Limb (tissue), 2 donors: ENCODE data around the gene ZIC1.

Experiments
- DNase-seq, 2 donors: peaks; one replicate each; pipeline ENCODE4 v3.0.0-alpha.2; 2016; ENCODE audit errors: extremely low spot score in 2 of 2

The ZIC1 gene

DNA sequence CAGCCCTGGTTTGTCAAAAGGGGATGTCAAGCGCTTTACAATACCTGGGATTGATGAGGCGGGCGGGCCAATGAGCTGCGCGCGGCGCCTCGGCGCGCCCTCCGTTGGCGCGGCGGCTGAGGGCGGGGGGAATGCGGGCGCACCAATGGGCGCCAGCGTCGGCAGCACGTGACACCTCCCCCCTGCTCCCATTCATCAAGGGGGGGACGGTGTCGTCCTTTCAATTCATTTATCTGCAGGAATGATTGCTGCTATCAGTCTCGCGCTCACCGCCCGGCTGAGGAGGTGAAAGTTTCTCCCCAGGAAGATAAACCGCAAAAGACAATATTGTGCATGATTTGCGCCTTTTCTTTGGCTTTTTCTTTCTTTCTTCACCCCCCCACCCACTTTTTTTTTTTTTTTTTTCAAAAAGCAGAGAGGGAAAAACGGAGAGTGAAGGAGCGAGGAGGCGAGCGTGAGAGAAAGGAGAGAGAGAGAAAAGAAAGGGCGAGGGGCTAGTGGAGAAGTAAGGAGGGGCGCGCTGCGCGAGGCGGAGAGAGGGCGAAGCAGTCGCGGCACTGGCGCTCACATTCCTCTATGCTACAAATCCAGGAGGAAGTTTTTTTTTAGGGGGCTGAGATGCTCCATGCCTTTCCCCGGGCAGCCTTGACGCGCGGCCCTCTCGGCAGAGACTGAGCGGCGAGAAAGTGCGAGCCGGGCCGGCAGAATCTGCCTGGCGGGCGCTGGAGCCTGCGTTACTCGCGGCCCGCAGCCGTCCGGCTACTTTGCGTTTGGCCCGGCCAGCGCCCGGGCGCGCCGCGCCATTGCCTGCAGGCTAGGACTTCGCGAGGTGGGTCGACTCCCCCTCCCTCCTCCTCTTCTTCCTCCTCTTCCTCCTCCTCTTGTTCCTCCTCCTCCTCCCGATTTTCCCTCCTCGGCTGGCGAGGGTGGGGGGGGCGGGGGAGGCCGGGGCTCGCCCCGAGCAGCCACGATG lies at the start of gene ZIC1:
ZIC1 (plus strand) TSS at position 223 of the 973 bp plus-strand sequence; CDS start at position 971, 748 bp downstream.
- DNase-seq, result peak in 1 of 2 donors; percentile 88

DNA sequence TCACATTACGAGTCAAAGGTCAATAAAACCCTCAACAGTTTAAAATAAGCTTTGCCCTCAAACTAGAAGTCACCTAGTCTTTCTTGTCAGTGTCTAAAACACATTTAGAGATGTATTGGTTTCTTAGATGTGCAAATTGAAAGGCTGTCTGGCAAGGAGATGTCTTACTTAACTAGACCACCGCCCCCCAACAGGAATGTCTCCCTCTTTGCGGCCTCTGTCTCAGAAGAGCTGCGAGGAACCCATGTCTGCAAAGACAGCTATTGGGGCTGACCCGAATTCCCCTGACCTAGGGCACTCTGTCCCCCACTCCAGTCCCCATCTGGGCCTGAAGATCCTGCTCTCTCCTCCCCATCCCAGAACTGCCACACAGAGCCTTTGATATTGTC lies 49.1 kb upstream of the ZIC1 start:
- no peak for DNase-seq

DNA sequence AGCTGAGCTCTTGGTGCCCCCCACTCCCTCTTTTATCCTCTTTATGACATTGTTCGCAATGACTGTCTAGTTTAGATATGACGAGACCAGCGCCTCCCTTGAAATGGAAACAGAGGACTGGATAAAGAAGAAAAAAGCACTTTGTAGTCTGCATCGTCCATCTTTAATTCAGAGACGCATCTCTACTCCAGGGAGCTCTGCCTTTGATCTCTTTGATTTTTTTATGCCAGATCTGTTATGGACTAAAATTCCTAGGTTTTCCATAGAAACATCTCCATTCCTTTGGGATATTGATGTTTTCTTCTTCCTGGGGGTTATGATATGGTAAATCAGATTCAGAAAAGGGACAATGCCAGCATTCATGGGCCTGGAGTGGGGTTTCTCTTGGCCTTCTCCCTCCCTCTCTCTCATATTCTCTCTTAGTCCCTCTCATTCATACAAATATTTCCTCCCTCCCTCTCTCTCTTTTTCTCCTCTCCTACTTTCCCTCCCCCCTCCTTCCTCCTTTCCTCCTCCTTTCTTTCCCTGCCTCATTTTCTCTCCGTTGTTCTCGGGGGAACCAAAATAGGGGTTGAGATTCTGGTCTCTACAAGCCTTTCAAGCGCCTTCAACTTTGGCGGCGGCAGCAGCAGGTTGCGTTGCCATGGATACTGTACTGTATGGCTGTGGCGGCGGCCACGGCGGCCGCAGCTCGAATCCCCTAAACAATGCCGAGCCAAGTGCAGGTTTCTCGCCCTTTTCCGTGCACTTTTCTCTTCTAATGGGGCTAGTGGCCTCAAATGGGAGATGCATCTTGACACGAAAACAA lies 48.3 kb upstream of the ZIC1 start:
- peak; percentile 44 to 72 for DNase-seq

DNA sequence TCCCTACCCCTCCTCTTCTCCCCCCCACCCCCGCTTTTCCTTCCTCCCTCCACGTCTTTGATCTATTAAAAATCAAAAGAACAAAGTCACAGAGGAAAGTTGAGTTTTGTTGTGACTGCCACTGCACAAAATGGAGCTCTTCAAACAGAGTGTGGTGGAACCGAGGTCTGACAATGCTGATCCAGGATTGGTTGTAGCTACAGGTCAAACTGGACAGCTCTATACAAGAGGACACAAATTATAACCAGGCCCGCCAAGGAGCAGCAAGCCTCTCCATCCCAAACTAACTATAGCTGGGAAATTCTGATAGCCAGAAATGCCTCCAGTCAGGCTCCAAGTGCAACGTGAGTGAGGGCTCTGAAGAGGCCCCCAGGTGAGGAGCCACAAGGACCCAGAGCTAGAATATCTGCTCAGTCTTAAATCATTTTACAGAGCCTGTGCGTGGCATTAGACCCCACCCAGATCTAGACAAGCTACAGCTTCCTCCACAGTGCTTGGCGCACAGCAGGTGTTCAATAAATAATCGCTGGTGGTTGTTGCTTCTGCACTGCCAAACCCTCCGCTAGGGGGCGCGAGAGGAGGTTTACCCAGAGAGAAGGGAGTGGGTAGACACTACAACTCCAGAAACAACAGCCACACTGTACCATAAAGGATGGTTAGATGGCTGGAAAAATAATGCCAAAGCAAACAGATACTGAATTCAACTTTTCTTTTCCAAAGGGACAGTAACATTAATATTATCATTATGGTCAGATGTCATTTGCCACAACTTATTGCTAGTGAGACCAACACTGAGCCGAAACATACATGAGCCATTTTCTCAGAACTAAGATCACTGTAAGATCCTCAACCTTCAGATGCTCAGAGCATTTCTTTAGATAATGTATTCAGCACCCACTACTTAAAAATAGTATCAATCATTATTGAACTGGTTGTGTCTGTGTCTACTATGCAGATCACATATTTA lies 47.4 kb upstream of the ZIC1 start:
- DNase-seq, result peak in 1 of 2 donors; percentile 68

DNA sequence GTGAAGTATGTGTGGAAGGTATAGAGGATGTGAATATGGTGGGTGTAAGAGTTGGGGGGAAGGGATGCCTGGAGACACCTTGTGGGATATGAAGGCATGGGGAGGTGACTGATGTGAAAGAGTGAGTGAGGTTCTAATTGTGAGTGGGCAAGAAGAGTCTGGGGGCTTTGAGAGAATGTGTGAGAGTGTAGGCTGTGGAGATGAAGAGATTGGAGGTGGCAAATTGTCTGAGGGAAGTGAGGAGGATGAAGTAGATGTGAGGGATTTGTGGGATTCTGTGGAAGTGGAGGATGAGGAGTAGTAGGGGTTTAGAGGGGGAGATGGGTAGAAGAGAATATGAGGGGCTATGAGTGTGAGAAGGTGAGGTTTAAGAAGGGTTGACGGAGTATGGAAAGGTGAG lies 44.4 kb upstream of the ZIC1 start:
- DNase-seq, result no peak

DNA sequence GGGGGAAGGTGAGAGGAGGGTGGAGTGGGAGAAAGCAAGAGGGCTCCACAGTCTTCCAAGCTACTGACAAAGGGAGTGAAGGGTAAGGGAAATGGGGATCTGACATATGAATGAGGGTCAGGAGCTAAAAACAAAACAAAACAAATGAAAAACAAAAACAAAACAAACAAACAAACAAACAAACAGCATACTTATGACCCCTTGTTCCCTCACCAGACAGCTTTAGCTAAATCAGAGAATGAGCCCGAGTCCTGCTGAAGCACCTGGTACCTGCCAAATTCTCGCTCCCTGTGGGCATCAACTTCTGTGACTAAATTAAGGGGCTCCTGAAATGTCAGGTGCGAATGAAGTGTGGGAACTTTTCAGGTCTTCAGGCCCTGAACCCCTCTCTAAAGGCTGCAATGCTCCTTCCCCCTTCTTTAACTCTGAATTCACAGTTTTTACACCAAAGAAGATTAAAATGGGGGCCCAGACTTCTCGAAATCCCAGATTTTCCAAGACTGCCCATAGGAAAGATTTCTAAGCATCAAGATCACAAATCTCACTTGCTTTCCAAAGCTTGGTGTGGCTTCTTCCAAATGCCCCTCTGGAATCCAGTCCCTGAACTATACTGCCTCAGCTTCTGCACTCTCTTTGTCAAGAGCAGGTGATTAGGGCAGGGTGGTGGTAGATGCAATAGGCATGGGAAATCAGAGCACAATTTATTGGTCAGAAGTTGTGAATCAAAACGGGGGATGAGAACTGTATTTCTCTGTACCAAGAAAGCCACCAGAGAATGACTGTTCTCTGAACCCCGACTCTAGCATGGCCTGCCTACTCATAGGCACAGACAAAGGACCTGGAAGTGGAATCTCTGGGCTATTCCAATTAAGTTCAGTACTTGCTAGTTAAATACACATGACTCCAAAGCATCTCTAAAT lies 43.7 kb upstream of the ZIC1 start:
- DNase-seq, result no peak

DNA sequence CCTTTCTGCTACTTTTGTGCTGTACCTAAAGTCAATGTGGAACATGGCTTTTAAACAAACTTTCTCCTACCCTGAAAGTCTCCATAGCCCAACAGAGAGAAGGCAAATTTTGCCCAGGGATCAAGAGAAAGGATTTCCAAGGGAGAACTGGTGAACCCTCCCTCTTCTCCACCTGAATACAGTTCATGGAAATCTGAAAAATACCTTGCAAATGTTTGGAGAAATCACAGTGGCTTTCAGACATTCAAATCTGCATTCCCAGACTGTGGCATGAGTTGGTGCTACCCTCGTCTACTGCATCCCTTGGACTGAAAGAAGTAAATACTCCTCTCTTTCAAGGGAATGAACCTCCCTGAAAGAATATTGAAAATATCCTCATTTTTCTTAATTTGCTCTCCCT lies 41.5 kb upstream of the ZIC1 start:
- no peak for DNase-seq

DNA sequence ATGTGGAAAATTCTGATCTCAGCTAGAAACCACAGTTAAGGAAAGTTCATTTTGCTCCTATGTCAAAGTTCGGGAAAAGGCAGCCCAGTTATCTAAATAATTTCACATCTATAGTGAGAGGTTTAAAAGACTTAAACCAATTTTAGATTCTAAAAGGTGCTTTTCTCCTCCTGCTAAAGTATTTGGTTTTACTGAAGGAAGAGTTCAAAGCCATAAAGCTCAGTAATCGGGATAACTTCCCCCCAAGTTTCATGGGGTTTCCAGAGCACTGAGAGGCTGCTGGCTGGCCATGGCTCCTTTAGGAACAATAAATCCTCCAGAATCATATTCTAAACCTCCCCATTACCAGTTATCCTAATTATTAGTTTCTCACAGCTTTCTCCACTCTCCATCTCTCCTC lies 41.0 kb upstream of the ZIC1 start:
- no peak for DNase-seq

DNA sequence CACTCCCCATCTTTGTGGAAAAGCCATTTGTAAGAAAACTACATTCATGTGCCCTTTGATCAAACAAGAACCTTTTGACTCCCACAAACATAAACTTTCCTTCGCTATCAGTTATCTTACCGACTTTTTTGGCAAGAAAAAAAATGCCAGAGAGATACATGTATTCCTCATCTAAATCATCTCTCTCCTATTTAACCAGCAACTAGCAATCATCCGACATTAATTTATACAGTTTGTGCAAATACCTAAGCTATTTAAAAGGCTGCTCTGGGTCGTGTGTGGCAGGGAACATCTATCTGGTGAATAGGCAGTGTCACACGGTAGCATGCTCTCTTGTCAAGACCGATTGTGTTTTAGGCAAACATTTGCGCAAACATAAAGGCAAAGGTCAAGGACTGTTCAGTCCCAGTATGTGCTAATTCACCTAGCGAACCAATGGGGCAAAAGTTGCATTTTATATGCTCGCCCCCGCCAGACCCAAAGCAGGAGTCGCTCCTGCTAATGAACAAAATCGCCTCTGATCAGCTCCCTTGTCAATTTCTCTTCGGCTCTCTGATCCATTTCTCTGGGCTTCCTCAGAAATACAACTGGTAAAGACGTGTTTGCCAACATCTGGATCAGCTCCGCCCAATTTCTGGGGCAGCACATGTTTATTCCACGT lies 40.5 kb upstream of the ZIC1 start:
- peak in 1 of 2 donors; percentile 58 for DNase-seq

DNA sequence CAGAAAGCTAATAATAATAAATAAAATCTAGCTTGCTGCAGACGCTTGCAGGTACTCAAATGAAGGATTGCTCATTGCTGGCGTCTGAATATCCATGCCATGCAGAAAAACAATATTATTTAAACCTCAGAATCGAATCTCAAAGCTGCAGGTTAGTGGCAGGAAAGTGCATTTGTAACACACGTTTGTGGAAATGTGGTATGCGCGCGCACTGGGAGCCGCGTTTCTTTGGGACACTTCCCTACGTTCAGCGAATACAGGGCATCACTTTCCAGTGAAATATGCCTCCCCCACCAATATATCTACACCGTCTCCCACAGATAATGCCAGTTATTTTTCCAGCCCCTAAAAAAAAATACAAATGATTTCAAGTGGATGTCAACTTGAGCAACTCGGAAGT lies 39.9 kb upstream of the ZIC1 start:
- DNase-seq, result peak in 1 of 2 donors; percentile 43

DNA sequence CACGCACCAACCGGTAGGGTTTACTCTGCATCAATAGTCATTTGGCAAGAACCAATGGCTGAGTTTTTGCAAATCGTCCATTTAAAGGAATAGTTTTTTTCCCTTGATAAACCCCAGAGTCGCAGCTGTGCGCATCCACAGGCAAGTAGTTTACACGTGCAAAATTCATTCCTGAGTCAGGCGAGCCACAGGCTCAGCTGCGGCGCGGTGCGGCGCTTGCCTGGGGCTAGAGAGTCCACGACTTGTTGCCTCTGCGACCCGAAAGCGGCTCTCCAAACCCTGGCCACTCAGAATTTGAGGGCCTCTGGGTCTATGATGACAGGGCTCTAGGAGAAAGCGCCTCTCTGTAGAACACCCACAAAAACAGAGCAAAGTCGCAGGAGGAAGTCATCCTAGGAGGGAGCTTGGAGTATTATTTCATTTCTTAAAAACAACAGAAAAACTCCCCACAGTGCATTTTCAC lies 39.5 kb upstream of the ZIC1 start:
- peak in 1 of 2 donors; percentile 73 for DNase-seq

DNA sequence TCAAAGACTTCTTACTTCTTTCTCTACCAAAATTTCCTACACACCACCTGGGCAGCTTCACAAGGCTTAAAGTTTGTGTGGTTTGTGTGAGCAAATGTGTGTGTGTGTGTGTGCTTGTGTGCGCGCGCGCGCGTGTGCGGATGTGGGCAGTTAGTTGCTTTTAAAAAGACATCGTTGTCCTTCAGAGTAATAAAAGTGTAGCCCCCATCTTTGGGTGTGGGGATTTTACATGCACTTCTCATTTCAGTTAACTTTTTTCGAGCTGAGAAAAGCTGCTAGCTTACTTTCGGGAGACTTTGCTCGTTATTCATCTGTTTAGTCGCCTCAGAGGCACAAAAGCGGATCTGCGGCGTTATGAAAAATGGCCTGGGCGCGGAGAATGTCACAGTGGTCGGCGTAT lies 38.8 kb upstream of the ZIC1 start:
- DNase-seq, result peak in 1 of 2 donors; percentile 61

DNA sequence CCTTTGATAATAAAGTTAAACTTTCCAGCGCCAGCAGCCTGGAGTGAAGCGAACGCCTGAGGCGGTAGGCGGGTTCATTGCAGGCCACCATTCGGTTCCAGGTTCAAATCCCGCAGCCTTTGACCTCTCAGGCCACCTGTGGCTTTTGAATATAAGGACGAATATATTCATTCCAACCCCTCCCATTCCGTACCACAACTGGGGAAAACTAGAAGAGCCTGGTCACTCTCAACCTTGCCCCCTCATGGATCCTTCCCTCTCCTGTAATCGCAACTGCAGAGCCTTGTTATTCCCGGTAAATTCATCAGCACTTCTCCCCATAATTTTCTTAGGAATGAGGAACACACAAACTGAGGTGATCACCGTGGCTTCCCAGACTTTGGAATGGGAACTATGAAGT lies 38.0 kb upstream of the ZIC1 start:
- DNase-seq, result no peak

DNA sequence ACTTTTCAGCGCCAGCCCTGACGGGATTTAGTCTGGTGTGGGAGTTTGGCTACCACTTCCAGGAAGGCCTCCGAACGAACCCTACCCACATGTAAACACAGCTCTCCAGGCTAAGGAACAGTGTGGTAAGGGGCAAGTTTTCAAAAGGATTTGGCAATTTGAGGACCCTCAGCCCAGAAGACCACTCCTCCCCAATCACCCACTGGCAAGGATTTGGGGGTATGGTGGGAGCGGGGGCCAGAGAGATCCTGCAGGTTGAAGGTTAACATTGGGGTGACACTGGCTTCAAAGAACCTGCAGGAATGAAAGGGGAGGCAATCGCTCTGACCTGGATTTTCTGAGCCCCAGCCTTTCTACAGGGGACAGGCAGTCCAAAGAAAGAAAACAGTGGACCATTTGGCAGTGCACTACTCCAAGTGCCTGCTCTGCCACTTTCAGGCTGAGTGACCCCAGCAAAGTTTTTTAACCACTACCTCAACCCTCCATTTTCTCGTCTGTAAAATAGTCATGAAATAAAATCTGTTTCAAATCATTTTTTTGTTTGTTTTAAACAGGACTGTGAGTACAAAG lies 37.3 kb upstream of the ZIC1 start:
- DNase-seq, result no peak

DNA sequence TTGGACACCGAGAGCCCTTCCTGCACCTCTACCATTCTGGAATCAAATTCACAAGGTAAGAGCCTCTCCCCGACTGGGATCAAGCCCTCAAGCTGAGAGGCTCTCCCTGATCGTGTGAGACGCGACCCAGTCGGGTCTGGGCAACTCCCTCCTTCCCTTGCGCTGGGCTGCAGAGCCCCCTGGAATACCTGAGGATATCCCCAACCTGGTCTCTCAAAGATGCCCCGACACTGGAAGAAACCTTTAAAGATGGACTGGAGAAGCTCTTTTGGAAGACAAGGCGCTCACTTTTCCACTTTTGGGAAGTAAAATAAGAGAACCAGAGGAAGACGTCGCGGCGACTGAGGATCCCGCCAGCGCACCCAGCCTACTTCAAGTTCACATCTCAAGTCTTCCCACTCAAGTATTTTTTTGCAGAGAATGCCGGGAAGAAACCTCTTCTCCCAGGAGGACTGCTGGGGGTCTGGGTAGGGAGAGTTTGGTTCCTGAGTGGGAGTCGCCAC lies 36.6 kb upstream of the ZIC1 start:
- no peak for DNase-seq

DNA sequence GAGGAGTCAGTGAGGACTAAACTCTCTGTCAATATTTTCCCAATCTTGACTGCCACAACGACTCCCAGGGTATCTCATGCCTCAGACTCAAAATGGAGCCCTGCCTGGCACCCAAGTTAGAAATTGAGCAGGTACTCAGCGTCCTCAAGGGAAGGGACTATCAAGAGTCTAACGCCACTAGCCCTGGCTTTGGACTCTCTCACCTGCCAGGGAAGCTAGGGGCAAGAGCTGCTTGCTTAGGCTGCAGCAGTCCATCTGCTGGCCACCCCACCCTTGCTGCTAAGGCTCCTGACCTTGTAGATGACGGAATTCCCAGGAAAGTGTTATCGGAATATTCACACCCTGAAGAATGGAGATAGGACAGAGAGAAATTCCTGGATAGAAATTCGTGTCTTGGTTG lies 35.9 kb upstream of the ZIC1 start:
- DNase-seq, result no peak

DNA sequence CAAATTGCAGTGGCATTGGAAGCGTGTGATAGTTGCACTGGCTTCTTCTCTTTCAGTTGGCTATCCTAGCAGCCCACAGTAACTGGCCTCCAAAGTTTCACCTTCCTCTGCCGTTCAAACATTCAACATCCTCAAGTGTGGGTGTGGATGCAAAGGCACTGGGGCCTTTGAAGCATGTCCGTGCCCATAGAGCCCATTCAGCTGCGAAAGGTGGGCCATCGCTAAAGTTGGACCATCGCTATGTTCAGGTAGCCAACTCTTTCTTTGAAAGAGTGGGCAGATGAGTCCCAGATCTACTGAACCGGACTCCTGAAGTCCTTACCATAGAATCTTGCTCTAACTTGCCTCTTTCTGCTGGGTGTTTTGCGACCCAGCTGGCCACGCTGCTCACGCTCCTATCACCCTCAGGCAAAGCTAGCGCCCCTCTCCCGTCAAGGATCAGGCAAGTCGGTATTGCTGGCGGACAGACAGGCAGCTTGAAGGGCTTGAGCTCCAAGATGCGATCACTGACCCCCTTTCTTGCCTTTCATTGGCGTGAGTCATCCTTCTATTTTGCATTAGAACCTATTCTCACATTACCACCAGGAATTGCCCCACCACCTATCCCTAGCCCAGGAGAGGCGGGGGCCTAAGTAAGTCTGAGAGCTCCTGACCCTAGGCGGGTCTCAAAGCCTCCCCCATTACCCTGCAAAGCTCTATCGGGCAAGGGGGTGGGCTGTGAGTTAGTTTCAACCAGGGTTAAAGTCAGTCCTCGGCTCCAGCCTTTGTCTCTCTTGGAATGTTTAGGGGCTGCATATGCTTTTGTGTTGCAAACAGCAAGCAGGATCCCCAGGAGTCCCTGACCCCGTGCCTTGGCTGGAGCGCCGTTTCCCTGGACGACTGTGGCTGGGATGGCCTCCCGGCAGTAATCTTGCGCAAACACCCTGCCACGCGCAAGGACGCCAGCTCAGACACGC lies 31.5 kb upstream of the ZIC1 start:
- peak in 1 of 2 donors; percentile 42 for DNase-seq

DNA sequence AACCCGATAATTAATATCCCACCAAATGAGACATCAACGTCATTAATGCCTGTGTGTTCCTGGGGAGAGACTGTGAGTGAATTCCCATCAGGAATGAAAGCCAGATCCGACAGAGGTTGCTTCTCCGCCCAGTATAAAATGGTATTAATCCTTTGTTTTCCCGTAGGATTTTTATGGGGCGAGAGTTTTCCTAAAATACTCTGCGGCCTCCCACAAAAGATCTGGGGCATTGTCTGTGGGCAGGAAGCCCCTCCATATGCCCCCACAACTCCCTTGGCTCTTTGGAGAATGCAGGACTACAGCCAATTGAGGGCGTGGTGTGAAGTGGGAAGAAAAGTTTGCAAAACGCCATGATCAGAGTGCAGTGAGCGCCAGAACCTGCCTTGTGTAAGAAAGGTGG lies 29.5 kb upstream of the ZIC1 start:
- DNase-seq, result no peak
